VCaP (cell line): ENCODE results near the gene ERAS.

Experiments
- H3K27ac ChIP-seq: fragments of 450-650 bp; 2 replicates; pipeline ENCODE4 v1.5.1; 2017
- TF ChIP-seq, protein P1 (sequence below): fragments of 450-650 bp; conservative IDR thresholded peaks from 2 replicates; pipeline ENCODE4 v1.5.1; 2017; ENCODE audit warnings: mild to moderate bottlenecking, moderate library complexity

The ERAS gene

DNA sequence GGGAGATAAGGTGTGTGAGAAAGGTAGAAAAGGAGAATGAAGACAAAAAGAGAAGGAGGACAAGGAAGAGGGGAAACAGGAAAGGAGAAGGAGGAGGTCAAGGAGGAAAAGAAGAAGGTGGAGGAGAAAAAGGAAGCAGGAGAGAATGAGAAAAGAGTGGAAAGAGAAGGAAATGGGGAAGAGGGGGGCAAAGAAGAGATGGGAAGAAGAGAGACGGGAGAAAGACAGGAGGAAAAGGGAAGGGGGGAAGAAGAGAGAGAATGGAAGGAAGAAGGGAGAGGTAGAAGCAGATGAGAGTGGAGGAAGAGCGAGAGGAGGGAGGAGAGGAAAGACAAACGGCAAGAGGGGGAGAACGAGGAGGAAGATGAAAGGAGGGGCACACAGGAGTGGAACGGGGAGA lies 35.8 kb upstream of the ERAS start:
- no peak overlapping the region for H3K27ac ChIP-seq
- TF ChIP-seq, protein P1, sequence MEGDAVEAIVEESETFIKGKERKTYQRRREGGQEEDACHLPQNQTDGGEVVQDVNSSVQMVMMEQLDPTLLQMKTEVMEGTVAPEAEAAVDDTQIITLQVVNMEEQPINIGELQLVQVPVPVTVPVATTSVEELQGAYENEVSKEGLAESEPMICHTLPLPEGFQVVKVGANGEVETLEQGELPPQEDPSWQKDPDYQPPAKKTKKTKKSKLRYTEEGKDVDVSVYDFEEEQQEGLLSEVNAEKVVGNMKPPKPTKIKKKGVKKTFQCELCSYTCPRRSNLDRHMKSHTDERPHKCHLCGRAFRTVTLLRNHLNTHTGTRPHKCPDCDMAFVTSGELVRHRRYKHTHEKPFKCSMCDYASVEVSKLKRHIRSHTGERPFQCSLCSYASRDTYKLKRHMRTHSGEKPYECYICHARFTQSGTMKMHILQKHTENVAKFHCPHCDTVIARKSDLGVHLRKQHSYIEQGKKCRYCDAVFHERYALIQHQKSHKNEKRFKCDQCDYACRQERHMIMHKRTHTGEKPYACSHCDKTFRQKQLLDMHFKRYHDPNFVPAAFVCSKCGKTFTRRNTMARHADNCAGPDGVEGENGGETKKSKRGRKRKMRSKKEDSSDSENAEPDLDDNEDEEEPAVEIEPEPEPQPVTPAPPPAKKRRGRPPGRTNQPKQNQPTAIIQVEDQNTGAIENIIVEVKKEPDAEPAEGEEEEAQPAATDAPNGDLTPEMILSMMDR: no peak

- no peak overlapping the region for H3K27ac ChIP-seq
- TF ChIP-seq, protein P1: no peak
Observed at GRCh38 chrX:48791063-48791820, 35.1 kb upstream of the ERAS start.

GRCh38 chrX:48792219-48792618 lies 34.1 kb upstream of the ERAS start:
- TF ChIP-seq, protein P1: no peak
- no peak overlapping the region for H3K27ac ChIP-seq

DNA sequence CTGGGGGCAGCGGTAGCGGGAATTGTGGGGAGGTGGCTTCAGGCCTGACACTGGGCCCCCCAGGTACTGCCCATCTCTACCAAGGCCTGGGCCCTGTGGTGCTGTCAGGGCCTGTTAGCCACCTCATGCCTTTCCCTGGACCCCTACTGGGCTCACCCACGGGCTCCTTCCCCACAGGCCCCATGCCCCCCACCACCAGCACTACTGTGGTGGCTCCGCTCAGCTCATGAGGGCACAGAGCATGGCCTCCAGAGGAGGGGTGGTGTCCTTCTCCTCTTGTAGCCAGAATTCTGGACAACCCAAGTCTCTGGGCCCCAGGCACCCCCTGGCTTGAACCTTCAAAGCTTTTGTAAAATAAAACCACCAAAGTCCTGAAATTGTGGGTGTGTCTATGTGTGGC lies 32.4 kb upstream of the ERAS start:
- H3K27ac ChIP-seq: no peak overlapping the region
- TF ChIP-seq, protein P1: no peak

- TF ChIP-seq, protein P1: no peak
Observed at GRCh38 chrX:48794340-48794910, 31.9 kb upstream of the ERAS start.

GRCh38 chrX:48794911-48795515 lies 31.3 kb upstream of the ERAS start:
- H3K27ac ChIP-seq: no peak overlapping the region
- TF ChIP-seq, protein P1: no peak

More at GRCh38 chrX:48794340-48794910, 31.9 kb upstream of the ERAS start:
- H3K27ac ChIP-seq: no peak overlapping the region

GRCh38 chrX:48798318-48798717 lies 28.0 kb upstream of the ERAS start:
- TF ChIP-seq, protein P1: no peak
- no peak overlapping the region for H3K27ac ChIP-seq
